Heart right ventricle (tissue), 16 donors: Measurements from ENCODE around the gene PIWIL1. TPM values are rescaled to one million over a fixed set of nuclear protein-coding genes. Genes with fewer than 3 reads are reported as not detected.

Experiments
- ATAC-seq, 8 donors: fragments of 200-7000 bp; cut with Tn5 transposase; one replicate each; pipeline ENCODE4 v1.9.1; 2020; ENCODE audit warnings: mild to moderate bottlenecking in 8 of 8, moderate library complexity in 8 of 8, moderate number of reproducible peaks in 1 of 8
- DNase-seq, 2 donors: peaks; one replicate each; pipeline ENCODE4 v3.0.0-alpha.2; 2020
- H3K27ac ChIP-seq, 10 donors: fragments of 200-600 bp; sonication (generic) in 2 of 10; one replicate each; pipeline versions ENCODE4 v1.5.0 to v1.8.0; 2020 to 2022; ENCODE audit warnings: mild to moderate bottlenecking in 3 of 10
- H3K27me3 ChIP-seq, 7 donors: fragments of 200-600 bp; one replicate each; pipeline ENCODE4 v1.8.0; 2021 to 2022; ENCODE audit warnings: mild to moderate bottlenecking in 2 of 7
- H3K36me3 ChIP-seq, 9 donors: fragments of 200-600 bp; sonication (generic) in 1 of 9; one replicate each; pipeline versions ENCODE4 v1.5.0 to v1.8.0; 2020 to 2022; ENCODE audit warnings: mild to moderate bottlenecking in 2 of 9
- H3K4me1 ChIP-seq, 9 donors: fragments of 200-600 bp; sonication (generic) in 1 of 9; one replicate each; pipeline versions ENCODE4 v1.5.0 to v1.8.0; 2020 to 2022; ENCODE audit warnings: mild to moderate bottlenecking in 4 of 9
- H3K4me3 ChIP-seq, 10 donors: fragments of 200-600 bp; sonication (generic) in 2 of 10; one replicate each; pipeline versions ENCODE4 v1.5.0 to v1.8.0; 2020 to 2022; ENCODE audit warnings: mild to moderate bottlenecking in 7 of 10, moderate library complexity in 2 of 10
- H3K9me3 ChIP-seq, 11 donors: fragments of 200-600 bp in 10 of 11; sonication (generic) in 2 of 11; one replicate each; pipeline versions ENCODE4 v1.5.0 to v1.8.0; 2013 to 2022; ENCODE audit warnings: mild to moderate bottlenecking in 2 of 11, control low read depth in 1 of 11, moderate library complexity in 1 of 11
- WGBS, 2 donors: extraction: QIAGEN DNeasy Blood & Tissue Kit; methylation state at CpG; one replicate each; pipeline ENCODE4 v1.1.7; 2013; ENCODE audit warnings: inconsistent platforms in 1 of 2; 5-methylcytosine and 5-hydroxymethylcytosine counted together
- intact Hi-C, 10 donors: fragments of 100-400 bp; cut with DNase I; formaldehyde crosslinking; loops; one replicate each; pipeline versions ENCODE4 v1.11.1 to v1.14.2; 2022
- polyA plus RNA-seq, 2 donors: library from polyadenylated mRNA; stranded (reverse); fragments of 200-250 nt; gene quantifications; one replicate each; pipeline ENCODE4 v1.2.3, GENCODE V29; 2013
- total RNA-seq, 10 donors: library from RNA; stranded (reverse); fragmentation: NEBNext Ultra II Directional in 3 of 10; extraction: Animal tissue kit (Norgen Biotek cat#: 25700) in 3 of 10; gene quantifications; one replicate each; pipeline versions ENCODE4 v1.2.1 to v1.2.4, GENCODE V29; 2021 to 2023
- TF ChIP-seq, protein P1 (sequence below), 9 donors: fragments of 200-600 bp; sonication (generic) in 2 of 9; IDR thresholded peaks; one replicate each; pipeline versions ENCODE4 v1.5.0 to v1.8.0; 2021 to 2022; ENCODE audit warnings: antibody characterized with exemption in 9 of 9, mild to moderate bottlenecking in 5 of 9, moderate library complexity in 1 of 9
- donor health status: Arrhythmogenic right ventricular cardiomyopathy.
- donor health status: ischemic (EF 13 %, LVEDD 7.1; RV severe dilation, severe dysfunction).
- donor health status: healthy with polysubstance abuse.
- donor health status: DM: no; HTN: yes; CAD: no.
- donor health status: DM: no; HTN: no; CAD: no.
- donor health status: ischemic (EF 25% LVEDD 6.9; RV normal size, moderate dysfunction).
- donor health status: ischemic (EF 25% LVEDD 5.7; RV mildly dilated, moderate dysfunction).
- donor health status: healthy.
- donor health status: DM: yes; HTN: yes; CAD: no.
- donor health status: Ischemic cardiomyopathy.
- donor health status: ischemic (EF 35%, LVEDD 5.7; RV mildly dilated, moderate dysfunction).
- donor health status: nonischemic (EF 11% LVEDD 7.7; RV severe dilation, severe dysfunction).
- donor health status: DM: yes; HTN: yes; CAD: no.
- donor health status: PGD.
- donor health status: ischemic (EF 29% LVEDD 5.4; RV normal size, mild dysfunction).
- donor health status: nonischemic (EF 23%, LVEDD 6.1; RV moderate dilation, normal function).

PIWIL1 gene
- total and polyA plus RNA-seq, 12 donors, result 0.01 TPM; not detected in 11

DNA sequence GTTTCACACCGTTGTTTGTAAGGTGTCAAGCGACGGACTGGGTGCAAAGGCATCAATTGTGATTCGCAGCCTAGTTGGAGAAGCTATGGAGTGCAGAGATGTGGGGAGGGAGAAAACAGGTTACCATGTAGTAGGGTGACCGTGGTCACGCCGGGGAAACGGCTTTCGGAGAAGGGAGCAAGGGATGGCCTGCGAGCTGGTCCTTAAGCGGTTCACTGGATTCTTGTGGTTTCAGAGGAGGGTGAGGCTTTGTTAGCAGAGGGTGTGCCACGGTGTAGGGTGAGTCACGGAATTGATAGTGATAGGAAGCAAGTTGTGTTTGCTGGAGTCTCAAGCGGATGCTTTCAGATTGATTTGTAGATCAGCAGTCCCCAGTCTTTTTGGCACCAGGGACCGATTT is 2.3 kb downstream of the PIWIL1 start:
- DNase-seq, result no peak
- Histone ChIP-seq H3K27me3 (peaks cover 5 to 43% (median 27%) of the 10 kb centered on the region in 7 donors), H3K9me3 (peaks cover 0 to 6% (median 0%) of the 10 kb centered on the region in 11 donors), H3K4me3 (no peak overlapping the region), H3K36me3 (no peaks in the 10 kb centered on the region), H3K27ac (no peak overlapping the region), H3K4me1 (peaks cover 0 to 18% (median 0%) of the 10 kb centered on the region in 9 donors)
- intact Hi-C loops, result loop anchor here in 2 of 10 donors (5.0 kb wide), 1 partner anchor 293 kb away; no protein-coding TSS in a partner anchor
- no peak for ATAC-seq
- WGBS, 2 donors, result 55 to 59% methylated on average over 15 of the region's 15 CpGs
- TF ChIP-seq, protein P1, sequence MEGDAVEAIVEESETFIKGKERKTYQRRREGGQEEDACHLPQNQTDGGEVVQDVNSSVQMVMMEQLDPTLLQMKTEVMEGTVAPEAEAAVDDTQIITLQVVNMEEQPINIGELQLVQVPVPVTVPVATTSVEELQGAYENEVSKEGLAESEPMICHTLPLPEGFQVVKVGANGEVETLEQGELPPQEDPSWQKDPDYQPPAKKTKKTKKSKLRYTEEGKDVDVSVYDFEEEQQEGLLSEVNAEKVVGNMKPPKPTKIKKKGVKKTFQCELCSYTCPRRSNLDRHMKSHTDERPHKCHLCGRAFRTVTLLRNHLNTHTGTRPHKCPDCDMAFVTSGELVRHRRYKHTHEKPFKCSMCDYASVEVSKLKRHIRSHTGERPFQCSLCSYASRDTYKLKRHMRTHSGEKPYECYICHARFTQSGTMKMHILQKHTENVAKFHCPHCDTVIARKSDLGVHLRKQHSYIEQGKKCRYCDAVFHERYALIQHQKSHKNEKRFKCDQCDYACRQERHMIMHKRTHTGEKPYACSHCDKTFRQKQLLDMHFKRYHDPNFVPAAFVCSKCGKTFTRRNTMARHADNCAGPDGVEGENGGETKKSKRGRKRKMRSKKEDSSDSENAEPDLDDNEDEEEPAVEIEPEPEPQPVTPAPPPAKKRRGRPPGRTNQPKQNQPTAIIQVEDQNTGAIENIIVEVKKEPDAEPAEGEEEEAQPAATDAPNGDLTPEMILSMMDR (IDR thresholded peaks at IDR 0.05), result no peak

DNA sequence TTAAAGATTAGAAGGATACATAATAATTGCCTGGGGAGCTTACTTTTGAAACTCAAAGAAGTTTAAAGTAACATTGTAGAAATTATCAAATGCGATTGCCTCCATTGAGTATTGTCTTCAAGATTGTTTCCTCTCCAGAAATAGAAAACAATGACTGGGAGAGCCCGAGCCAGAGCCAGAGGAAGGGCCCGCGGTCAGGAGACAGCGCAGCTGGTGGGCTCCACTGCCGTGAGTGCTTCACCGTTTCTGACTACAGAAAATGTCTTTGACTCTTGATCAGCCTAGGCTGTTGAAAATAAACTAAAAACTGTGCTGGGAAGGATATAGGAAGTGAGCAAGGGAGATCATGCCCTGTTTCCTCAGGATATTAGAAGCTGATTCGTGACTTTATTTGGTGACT is 4.8 kb downstream of the PIWIL1 start:
- H3K4me1 ChIP-seq, result peaks cover 0 to 18% (median 0%) of the 10 kb centered on the region in 9 donors
- H3K9me3 ChIP-seq, result peaks cover 0 to 6% (median 0%) of the 10 kb centered on the region in 11 donors
- peak in 4 of 8 donors; percentile 48 to 68 (median 53) for ATAC-seq
- WGBS, 2 donors, result 56 to 57% methylated on average over 8 of the region's 8 CpGs
- intact Hi-C loops, result no loop called here
- H3K4me3 ChIP-seq, result no peak overlapping the region
- TF ChIP-seq, protein P1 (IDR thresholded peaks at IDR 0.05), result no peak
- no peak for DNase-seq
- H3K36me3 ChIP-seq, result no peaks in the 10 kb centered on the region
- H3K27me3 ChIP-seq, result peaks cover 5 to 33% (median 22%) of the 10 kb centered on the region in 7 donors
- peak overlapping the region in 2 of 10 donors; percentile 31 to 36 for H3K27ac ChIP-seq

DNA sequence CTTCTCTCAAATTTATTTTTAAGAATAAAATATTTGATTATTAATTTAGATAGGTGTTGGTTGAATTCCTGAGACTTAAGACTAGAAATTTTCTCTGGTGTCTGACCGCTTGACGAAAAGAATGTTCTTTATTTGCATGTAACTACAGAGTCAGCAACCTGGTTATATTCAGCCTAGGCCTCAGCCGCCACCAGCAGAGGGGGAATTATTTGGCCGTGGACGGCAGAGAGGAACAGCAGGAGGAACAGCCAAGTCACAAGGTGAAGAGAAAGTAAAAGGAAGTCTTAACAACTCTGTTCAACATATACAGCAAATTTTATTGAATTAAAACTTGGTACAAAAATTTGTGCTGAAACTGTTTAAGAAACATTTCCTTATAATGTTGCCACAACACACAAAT is 5.2 kb downstream of the PIWIL1 start:
- Histone ChIP-seq H3K4me1 (peaks cover 0 to 18% (median 0%) of the 10 kb centered on the region in 9 donors), H3K4me3 (no peak overlapping the region), H3K9me3 (peaks cover 0 to 6% (median 0%) of the 10 kb centered on the region in 11 donors), H3K27ac (peak overlapping the region in 3 of 10 donors; percentile 28 to 36 (median 31)), H3K27me3 (peaks cover 5 to 31% (median 22%) of the 10 kb centered on the region in 7 donors), H3K36me3 (no peaks in the 10 kb centered on the region)
- ATAC-seq (no peak), DNase-seq (no peak)
- WGBS, 2 donors, result 70 to 73% methylated on average over 5 of the region's 5 CpGs
- TF ChIP-seq, protein P1 (IDR thresholded peaks at IDR 0.05), result no peak
- intact Hi-C loops, result no loop called here

DNA sequence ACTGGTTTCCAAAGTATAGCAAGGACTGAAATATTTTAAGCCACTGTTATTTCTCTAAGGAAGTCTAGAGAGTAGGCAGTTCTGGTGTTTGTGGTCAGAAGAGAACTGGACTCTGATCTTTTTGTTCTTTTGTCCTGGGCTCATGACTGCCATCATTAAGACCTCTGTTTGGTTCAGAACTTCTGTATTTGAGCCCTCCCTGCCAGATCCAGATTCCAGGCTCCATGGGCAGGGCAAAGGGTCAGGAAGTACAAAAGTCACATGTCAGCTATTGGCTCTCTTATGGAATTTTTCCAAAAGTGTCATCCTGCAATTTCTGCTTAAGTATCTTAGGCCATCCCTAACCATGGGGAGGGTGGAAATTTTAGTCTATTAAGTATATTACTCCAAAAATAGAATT is 6.8 kb downstream of the PIWIL1 start:
- H3K9me3 ChIP-seq, result peaks cover 0 to 6% (median 0%) of the 10 kb centered on the region in 11 donors
- no peak for ATAC-seq
- peaks cover 0 to 12% (median 0%) of the 10 kb centered on the region in 9 donors for H3K4me1 ChIP-seq
- no peak for DNase-seq
- TF ChIP-seq, protein P1 (IDR thresholded peaks at IDR 0.05), result no peak
- H3K27ac ChIP-seq, result no peak overlapping the region
- H3K27me3 ChIP-seq, result peaks cover 0 to 26% (median 12%) of the 10 kb centered on the region in 7 donors
- H3K4me3 ChIP-seq, result no peak overlapping the region
- H3K36me3 ChIP-seq, result no peaks in the 10 kb centered on the region
- intact Hi-C loops, result no loop called here
